Retinal pigment epithelial cell (primary cell): ENCODE results near the gene EXOSC9.

Source experiments
- DNase-seq: peaks from one replicate; pipeline ENCODE4 v3.0.0-alpha.2; 2010; ENCODE audit warnings: low read depth
- H3K4me3 ChIP-seq: 2 replicates; pipeline ENCODE4 v1.5.1; 2011; ENCODE audit warnings: mild to moderate bottlenecking, low read length, control low read depth, moderate library complexity
- TF ChIP-seq, protein P1 (sequence below): conservative IDR thresholded peaks from 2 replicates; pipeline ENCODE4 v1.5.1; 2011; ENCODE audit warnings: low read depth, low read length, control low read depth, inconsistent platforms

The EXOSC9 gene

DNA sequence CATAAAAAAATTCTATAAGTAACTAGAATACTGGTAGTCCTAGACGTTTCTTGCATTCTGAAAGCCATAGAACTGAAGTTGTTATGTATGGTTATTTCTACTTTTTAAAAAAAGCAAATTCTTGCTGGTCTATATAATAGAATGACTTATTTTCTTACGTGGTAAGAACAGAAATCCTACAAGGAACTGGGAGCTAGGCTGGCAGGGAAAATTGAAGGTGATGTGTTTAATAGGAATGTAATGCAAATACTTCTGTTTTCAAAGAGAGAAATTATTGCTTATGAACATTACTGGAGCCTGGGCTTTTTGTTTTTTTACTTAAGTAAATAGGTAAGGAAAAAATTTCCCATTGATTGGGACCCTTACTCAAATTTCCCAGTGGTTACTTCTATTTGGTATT lies 13.6 kb downstream of the EXOSC9 start:
- TF ChIP-seq, protein P1, sequence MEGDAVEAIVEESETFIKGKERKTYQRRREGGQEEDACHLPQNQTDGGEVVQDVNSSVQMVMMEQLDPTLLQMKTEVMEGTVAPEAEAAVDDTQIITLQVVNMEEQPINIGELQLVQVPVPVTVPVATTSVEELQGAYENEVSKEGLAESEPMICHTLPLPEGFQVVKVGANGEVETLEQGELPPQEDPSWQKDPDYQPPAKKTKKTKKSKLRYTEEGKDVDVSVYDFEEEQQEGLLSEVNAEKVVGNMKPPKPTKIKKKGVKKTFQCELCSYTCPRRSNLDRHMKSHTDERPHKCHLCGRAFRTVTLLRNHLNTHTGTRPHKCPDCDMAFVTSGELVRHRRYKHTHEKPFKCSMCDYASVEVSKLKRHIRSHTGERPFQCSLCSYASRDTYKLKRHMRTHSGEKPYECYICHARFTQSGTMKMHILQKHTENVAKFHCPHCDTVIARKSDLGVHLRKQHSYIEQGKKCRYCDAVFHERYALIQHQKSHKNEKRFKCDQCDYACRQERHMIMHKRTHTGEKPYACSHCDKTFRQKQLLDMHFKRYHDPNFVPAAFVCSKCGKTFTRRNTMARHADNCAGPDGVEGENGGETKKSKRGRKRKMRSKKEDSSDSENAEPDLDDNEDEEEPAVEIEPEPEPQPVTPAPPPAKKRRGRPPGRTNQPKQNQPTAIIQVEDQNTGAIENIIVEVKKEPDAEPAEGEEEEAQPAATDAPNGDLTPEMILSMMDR: no peak

DNA sequence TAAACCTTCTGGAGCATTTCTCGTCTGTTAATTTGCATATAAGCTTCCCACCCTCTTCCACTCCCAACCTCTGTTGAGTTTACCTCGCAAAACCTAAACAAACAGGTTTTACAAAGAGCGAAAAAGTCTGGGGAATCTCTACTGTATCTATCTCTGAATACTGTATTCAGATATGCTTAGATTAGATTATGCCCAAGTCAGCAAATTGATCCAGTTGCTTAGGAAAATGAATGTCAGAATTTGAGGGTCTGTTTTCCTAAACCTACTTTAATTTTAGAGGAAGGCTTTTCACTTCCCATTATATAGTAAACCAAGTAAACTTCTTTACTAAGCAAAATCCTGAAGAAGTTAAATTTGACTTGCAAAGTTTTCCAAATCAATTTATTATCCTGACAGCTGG lies 15.9 kb downstream of the EXOSC9 start:
- H3K4me3 ChIP-seq: no peak overlapping the region
- TF ChIP-seq, protein P1: no peak
- DNase-seq: no peak

More for the DNA sequence above, 13.6 kb downstream of the EXOSC9 start:
- H3K4me3 ChIP-seq: no peak overlapping the region
- DNase-seq: no peak

DNA sequence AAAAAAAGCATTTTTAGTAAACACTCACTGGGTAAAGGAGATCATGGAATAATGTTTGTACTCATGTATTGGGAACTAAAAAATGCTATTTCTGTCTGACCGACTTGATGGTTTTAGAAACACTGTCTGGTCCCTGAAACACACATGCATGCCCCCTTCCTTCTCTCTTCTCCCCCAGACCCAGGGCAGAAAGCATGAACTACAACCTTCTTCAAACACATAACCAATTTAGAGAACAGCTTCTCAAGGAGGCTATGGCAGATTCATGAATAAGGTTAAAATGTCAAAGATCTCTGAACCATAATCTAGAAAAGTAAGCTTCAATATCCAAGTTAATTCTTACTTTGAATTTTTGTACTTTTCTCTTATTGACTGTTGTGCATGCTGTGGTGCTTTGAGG lies 16.6 kb downstream of the EXOSC9 start:
- TF ChIP-seq, protein P1: no peak
- no peak for DNase-seq
- H3K4me3 ChIP-seq: no peak overlapping the region

DNA sequence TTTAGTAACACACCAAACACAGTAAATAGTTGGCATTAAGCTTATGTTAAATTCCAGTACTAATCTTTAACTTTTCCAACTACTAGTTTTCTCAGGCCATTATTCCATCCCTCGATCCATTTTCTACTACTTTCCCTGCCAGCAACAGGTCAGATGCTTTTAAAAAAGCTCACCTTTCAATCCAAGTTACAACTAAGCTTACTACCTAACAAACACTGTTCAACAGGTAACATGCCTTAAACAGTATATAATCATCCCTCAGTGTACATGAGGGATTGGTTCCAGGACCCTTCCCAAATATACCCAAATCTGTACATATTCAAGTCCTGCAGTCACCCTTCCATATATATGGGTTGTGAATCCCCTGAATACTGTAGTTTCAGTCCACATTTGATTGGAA lies 17.1 kb downstream of the EXOSC9 start:
- no peak for DNase-seq
- TF ChIP-seq, protein P1: no peak
- H3K4me3 ChIP-seq: no peak overlapping the region

DNA sequence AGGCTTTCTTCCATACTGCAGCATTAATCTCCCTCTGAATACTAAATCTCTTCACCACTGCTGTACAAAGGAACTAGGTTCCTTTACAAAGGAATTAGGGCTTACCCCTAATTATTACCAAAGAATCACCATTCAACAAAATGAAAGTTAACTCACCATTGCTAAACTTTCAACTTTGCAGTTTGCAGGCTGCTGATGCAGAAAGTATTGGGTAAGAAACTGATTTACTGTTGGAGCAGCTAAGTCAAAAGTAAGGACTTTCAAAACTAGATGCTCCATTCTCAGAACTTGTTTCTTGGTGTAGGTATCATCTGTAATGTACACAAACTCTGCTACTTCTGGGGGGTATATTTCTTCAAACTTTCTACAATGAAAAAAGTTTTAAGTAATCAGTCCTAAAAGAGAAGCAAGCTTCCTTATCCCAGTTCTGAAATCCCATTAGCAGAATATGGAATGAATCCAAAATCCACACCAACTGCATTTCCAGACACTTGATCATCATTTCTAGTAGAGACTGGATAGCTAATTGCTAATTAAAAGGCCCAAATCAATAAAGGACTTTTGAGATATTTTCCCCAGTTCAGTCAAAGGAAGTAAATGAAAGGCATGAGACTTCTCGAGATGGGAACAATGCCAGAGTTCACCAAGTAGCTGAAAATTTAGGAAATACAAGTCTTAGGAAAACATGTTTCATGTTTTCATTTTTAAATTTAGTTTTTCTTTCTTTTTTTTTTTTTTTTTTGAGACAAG lies 18.3 kb downstream of the EXOSC9 start:
- peak; percentile 82 for DNase-seq
- peak overlapping the region; percentile 26 for H3K4me3 ChIP-seq
- TF ChIP-seq, protein P1: no peak

DNA sequence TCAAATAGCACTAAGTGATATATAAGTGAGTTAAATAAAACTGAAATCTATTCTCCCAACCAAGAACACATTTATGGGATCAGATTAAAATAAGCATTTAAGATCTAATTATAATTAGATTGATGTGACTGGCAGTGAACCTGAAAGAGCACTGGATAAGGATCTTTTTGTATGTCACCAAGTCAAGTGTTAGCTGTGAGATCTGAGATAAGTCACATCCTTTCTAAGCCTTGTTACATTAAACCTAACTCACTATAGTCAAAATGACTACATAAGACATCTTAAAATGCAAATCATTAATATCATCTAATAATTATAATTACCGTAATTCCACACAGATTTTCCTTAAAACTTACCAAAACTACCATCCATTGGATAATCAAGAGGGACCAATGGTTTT lies 20.9 kb downstream of the EXOSC9 start:
- TF ChIP-seq, protein P1: no peak
- no peak for DNase-seq
- H3K4me3 ChIP-seq: peak overlapping the region; percentile 88

DNA sequence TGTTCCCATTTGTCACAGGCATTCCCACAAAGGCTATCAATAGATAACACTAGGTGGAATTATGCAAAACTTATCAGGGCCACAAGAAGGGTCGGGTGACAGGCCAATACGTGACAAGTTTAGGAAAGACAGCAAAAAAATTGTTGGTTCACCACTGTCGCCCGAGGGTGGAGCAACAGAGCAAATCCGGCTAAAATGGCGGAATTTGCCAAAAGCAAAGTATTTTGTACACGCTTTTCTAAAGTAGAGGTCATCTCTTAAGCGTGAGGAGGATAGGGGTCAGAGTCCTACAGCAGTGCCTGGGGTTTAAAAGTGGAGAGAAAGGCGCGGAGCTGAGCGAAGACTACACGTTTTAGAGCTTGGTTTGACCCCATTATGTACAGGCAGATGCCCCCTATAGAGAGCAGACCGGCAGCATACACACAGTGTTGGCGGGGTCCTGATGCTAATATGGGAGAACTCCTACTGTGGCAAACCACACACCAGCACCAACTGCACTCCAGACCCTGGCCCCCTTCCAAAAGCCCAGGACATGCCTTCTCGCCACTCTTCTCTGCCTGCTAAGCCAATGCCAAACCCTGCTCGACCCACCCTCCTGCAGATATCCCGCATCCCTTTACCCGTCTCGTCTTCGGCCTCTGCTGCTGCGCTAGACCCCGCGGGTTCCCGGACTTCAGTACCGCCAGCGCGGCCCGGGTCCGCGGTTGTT lies 21.8 kb downstream of the EXOSC9 start:
- TF ChIP-seq, protein P1: peak; percentile 33
- no peak for DNase-seq
- H3K4me3 ChIP-seq: peak overlapping the region; percentile 88
